Measurements from ENCODE around the gene EFTUD2. TPM values are rescaled to one million over a fixed set of nuclear protein-coding genes. Genes with fewer than 3 reads are reported as not detected.

The EFTUD2 gene
- total and polyA plus RNA-seq, 2 of the 13 experiments (the other 11 are each of a cell fraction or from before 2014, with no cell fraction given): 111 to 137 TPM

GRCh38 chr17:44928950-44929720 is 29.9 kb upstream of the EFTUD2 start:
- DNase-seq (ENCODE audit: low spot score): no peak

DNA sequence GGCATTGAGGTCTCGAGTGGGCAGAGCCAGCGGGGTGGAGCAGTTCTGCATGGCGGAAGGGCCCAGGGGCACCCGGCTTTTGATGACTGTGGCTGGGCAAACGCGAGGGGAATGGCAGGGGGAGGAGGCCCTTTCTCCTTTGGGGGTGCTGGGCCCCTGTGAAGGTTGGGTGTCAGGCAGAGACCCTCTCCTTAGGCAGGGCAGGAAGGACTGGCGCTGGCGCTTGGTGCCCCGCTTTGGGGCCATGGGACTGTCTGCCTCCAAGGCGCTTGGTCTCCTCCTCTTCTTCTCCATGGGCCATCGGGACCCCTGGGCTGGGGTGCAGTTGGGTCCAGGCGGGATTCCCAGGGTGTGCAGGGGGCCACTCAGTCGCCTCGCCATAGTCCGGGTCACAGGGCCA is 28.9 kb upstream of the EFTUD2 start:
- H3K4me1 ChIP-seq (ENCODE audit: insufficient read depth, low read length): peaks cover 1% of the 10 kb centered on the region; the same call in 1 of the 2 replicates
- H2AFZ ChIP-seq (ENCODE audit: low read length): no peak overlapping the region
- no peak overlapping the region for H3K4me3 ChIP-seq (replicated peaks in 1 of 3; ENCODE audit: insufficient read depth in 1 of 3, low read depth in 2 of 3, low read length in 3 of 3)
- H3K9ac ChIP-seq (ENCODE audit: insufficient read depth, low read depth, low read length): no peak overlapping the region
- POLR2A ChIA-PET: no interaction called here
- in situ Hi-C loops (cut with HindIII; ENCODE audit: extremely low pct_ligation_motif_present, low pct_unique_long_range_greater_than_20kb): loop anchor here (10.0 kb wide), 1 partner anchor 177 kb away; no protein-coding TSS in a partner anchor
- peaks cover 50 to 74% of the 10 kb centered on the region in 2 experiments for H3K36me3 ChIP-seq (replicated peaks in 1 of 2; ENCODE audit: control insufficient read depth in 1 of 2, insufficient read depth in 2 of 2, low read length in 2 of 2)
- no peak overlapping the region for H3K4me2 ChIP-seq (ENCODE audit: low read depth, low read length)
- H3K79me2 ChIP-seq (ENCODE audit: insufficient read depth, low read length): no peaks in the 10 kb centered on the region
- CTCF ChIA-PET (ENCODE audit: low intra/inter-chr PET ratio, low total read pairs): no interaction called here
- intact Hi-C loops (cut with micrococcal nuclease; ENCODE audit: unreplicated experiment): no loop called here
- 93% methylated on average over 15 of the region's 15 CpGs for WGBS (ENCODE audit: low lambda C conversion rate)
- DNase-seq (ENCODE audit: low spot score) (no peak), FAIRE-seq (no peak), ATAC-seq (no peak)
- no peaks in the 10 kb centered on the region for H4K20me1 ChIP-seq (ENCODE audit: insufficient read depth, low read length)
- BruUV-seq (replicated peaks): no TSS peak
- no peaks in the 10 kb centered on the region for H3K9me3 ChIP-seq (ENCODE audit: low read length)
- H3K27ac ChIP-seq (ENCODE audit: extremely low read length, insufficient read depth, low read length): no peak overlapping the region
- H3K27me3 ChIP-seq (ENCODE audit: control insufficient read depth in 1 of 2, insufficient read depth in 2 of 2, low read length in 2 of 2): peaks cover 0 to 2% of the 10 kb centered on the region in 2 experiments; a peak in 1 of 5 replicates
- TF ChIP-seq, protein P1, sequence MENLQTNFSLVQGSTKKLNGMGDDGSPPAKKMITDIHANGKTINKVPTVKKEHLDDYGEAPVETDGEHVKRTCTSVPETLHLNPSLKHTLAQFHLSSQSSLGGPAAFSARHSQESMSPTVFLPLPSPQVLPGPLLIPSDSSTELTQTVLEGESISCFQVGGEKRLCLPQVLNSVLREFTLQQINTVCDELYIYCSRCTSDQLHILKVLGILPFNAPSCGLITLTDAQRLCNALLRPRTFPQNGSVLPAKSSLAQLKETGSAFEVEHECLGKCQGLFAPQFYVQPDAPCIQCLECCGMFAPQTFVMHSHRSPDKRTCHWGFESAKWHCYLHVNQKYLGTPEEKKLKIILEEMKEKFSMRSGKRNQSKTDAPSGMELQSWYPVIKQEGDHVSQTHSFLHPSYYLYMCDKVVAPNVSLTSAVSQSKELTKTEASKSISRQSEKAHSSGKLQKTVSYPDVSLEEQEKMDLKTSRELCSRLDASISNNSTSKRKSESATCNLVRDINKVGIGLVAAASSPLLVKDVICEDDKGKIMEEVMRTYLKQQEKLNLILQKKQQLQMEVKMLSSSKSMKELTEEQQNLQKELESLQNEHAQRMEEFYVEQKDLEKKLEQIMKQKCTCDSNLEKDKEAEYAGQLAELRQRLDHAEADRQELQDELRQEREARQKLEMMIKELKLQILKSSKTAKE (CRISPR knock-in tag; IDR thresholded peaks at IDR 0.05; ENCODE audit: borderline replicate concordance): no peak
- TF ChIP-seq ARID5B (CRISPR knock-in tag; IDR thresholded peaks at IDR 0.05) (no peak), ZNF775 (CRISPR knock-in tag; IDR thresholded peaks at IDR 0.05; ENCODE audit: borderline replicate concordance) (no peak), ZNF563 (CRISPR knock-in tag; IDR thresholded peaks at IDR 0.05) (no peak), ZNF567 (CRISPR knock-in tag; IDR thresholded peaks at IDR 0.05; ENCODE audit: borderline replicate concordance) (no peak), SATB2 (CRISPR knock-in tag; IDR thresholded peaks at IDR 0.05) (no peak)

More at GRCh38 chr17:44928950-44929720, 29.9 kb upstream of the EFTUD2 start:
- FAIRE-seq (no peak), ATAC-seq (no peak)
- Histone ChIP-seq H3K36me3 (replicated peaks in 1 of 2; ENCODE audit: control insufficient read depth in 1 of 2, insufficient read depth in 2 of 2, low read length in 2 of 2) (peaks cover 57 to 82% of the 10 kb centered on the region in 2 experiments), H3K4me1 (ENCODE audit: insufficient read depth, low read length) (no peaks in the 10 kb centered on the region), H3K4me3 (replicated peaks in 1 of 3; ENCODE audit: insufficient read depth in 1 of 3, low read depth in 2 of 3, low read length in 3 of 3) (no peak overlapping the region), H4K20me1 (ENCODE audit: insufficient read depth, low read length) (no peaks in the 10 kb centered on the region), H2AFZ (ENCODE audit: low read length) (no peak overlapping the region), H3K79me2 (ENCODE audit: insufficient read depth, low read length) (no peaks in the 10 kb centered on the region), H3K4me2 (ENCODE audit: low read depth, low read length) (no peak overlapping the region), H3K9me3 (ENCODE audit: low read length) (no peaks in the 10 kb centered on the region), H3K27me3 (ENCODE audit: control insufficient read depth in 1 of 2, insufficient read depth in 2 of 2, low read length in 2 of 2) (no peaks in the 10 kb centered on the region), H3K9ac (ENCODE audit: insufficient read depth, low read depth, low read length) (no peak overlapping the region), H3K27ac (ENCODE audit: extremely low read length, insufficient read depth, low read length) (no peak overlapping the region)
- POLR2A ChIA-PET: no interaction called here
- in situ Hi-C loops (cut with HindIII; ENCODE audit: extremely low pct_ligation_motif_present, low pct_unique_long_range_greater_than_20kb) (loop anchor here (10.0 kb wide), 1 partner anchor 176 kb away; no protein-coding TSS in a partner anchor), intact Hi-C loops (cut with micrococcal nuclease; ENCODE audit: unreplicated experiment) (no loop called here)
- no TSS peak for BruUV-seq (replicated peaks)
- TF ChIP-seq GATAD1 (CRISPR knock-in tag; IDR thresholded peaks at IDR 0.05): no peak
- TF ChIP-seq JARID2 (CRISPR knock-in tag; IDR thresholded peaks at IDR 0.05; ENCODE audit: insufficient replicate concordance): no peak
- no peak for TF ChIP-seq CCAR2 (optimal IDR thresholded peaks at IDR 0.05; ENCODE audit: low read depth, low read length)
- TF ChIP-seq ZNF629 (CRISPR knock-in tag; conservative IDR thresholded peaks at IDR 0.05): peak; percentile 61
- TF ChIP-seq ZNF749 (CRISPR knock-in tag; IDR thresholded peaks at IDR 0.05; ENCODE audit: borderline replicate concordance): no peak
- TF ChIP-seq HDAC1 (CRISPR knock-in tag; IDR thresholded peaks at IDR 0.05): no peak
- no peak for TF ChIP-seq NFRKB (IDR thresholded peaks at IDR 0.05)
- TF ChIP-seq POLR2A (IDR thresholded peaks at IDR 0.05; ENCODE audit: insufficient read depth in 1 of 2, low read depth in 2 of 2, low read length in 2 of 2): 0 out of 4 replicates have a peak, but pooled peaks of 1 of the 2 experiments have one; percentile 29
- TF ChIP-seq SNAPC5 (CRISPR knock-in tag; IDR thresholded peaks at IDR 0.05; ENCODE audit: borderline replicate concordance): no peak
- TF ChIP-seq HDAC6 (IDR thresholded peaks at IDR 0.05; ENCODE audit: low read depth, low read length): no peak
- no peak for TF ChIP-seq ZFP36L1 (CRISPR knock-in tag; IDR thresholded peaks at IDR 0.05)
- 95% methylated on average over 7 of the region's 7 CpGs for WGBS (ENCODE audit: low lambda C conversion rate)
- CTCF ChIA-PET (ENCODE audit: low intra/inter-chr PET ratio, low total read pairs): no interaction called here
